Measurements from ENCODE around the gene PRKG1. TPM values are rescaled to one million over a fixed set of nuclear protein-coding genes. Genes with fewer than 3 reads are reported as not detected.

Gene PRKG1
- total and polyA plus RNA-seq, 2 of the 4 experiments (the other 2 are of a cell fraction) = 3.5 to 18.3 TPM

- Histone ChIP-seq H4K8ac (ENCODE audit: low read depth in 2 of 2, low read length in 2 of 2) (no peak overlapping the region), H2AK9ac (replicated peaks; ENCODE audit: low read depth, low read length, poor library complexity) (no peak overlapping the region), H3K9me3 (ENCODE audit: control insufficient read depth, insufficient read depth, low read length) (no peaks in the 10 kb centered on the region), H2BK20ac (ENCODE audit: low read depth, low read length) (no peak overlapping the region), H2BK120ac (ENCODE audit: low read depth, low read length) (no peak overlapping the region), H3K56ac (ENCODE audit: extremely low read depth, insufficient read depth, low read length) (no peak overlapping the region), H3K4me2 (ENCODE audit: low read depth, low read length) (no peak overlapping the region), H3K4me3 (ENCODE audit: insufficient read depth, low read depth, low read length) (no peak overlapping the region), H3K4ac (ENCODE audit: low read depth, low read length) (no peak overlapping the region), H4K91ac (ENCODE audit: insufficient read depth, low read depth, low read length) (no peak overlapping the region), H3K14ac (replicated peaks; ENCODE audit: low read depth, low read length) (no peak overlapping the region), H2AFZ (replicated peaks; ENCODE audit: low read length, poor library complexity) (no peak overlapping the region), H3K9me1 (ENCODE audit: insufficient read depth, low read length) (0 out of 2 replicates have a peak, but pooled peaks cover 2% of the 10 kb centered on the region), H3K23ac (ENCODE audit: low read depth, low read length) (no peak overlapping the region), H3K18ac (ENCODE audit: low read depth, low read length) (no peak overlapping the region), H4K20me1 (ENCODE audit: insufficient read depth, low read length) (no peaks in the 10 kb centered on the region), H3K79me1 (ENCODE audit: low read depth in 1 of 2, low read length in 2 of 2) (peaks cover 3 to 8% of the 10 kb centered on the region in 2 experiments; a peak in 3 of 4 replicates), H3K27me3 (ENCODE audit: control insufficient read depth, insufficient read depth, low read length) (no peaks in the 10 kb centered on the region), H2AK5ac (ENCODE audit: low read depth, low read length) (no peak overlapping the region), H3K36me3 (ENCODE audit: control insufficient read depth, insufficient read depth, low read length) (no peaks in the 10 kb centered on the region), H3K9ac (ENCODE audit: low read depth, low read length) (no peak overlapping the region), H3K27ac (ENCODE audit: insufficient read depth, low read length) (no peak overlapping the region), H2BK15ac (ENCODE audit: low read depth, low read length) (no peak overlapping the region), H4K5ac (ENCODE audit: low read depth, low read length) (no peak overlapping the region), H2BK5ac (ENCODE audit: low read depth, low read length, poor library complexity, severe bottlenecking) (no peak overlapping the region), H3K4me1 (ENCODE audit: control insufficient read depth, insufficient read depth, low read length) (peaks cover 3% of the 10 kb centered on the region; the same call in 1 of the 2 replicates)
- dilution Hi-C loops (cut with HindIII; ENCODE audit: low sequenced_read_pairs, unreplicated experiment) = no loop called here
- WGBS, 2 experiments (ENCODE audit: extremely low coverage in 2 of 2, insufficient read length in 1 of 2) = no CpG with 5 or more reads among the region's 2 CpGs
- intact Hi-C loops (cut with micrococcal nuclease) = no loop called here
- POLR2A ChIA-PET (ENCODE audit: unreplicated experiment) = interaction anchor here (0.6 kb wide), 1 partner anchor 40 kb away, joined by 5 read pairs; no protein-coding TSS in a partner anchor
- no peak for TF ChIP-seq POLR2A (IDR thresholded peaks at IDR 0.05; ENCODE audit: low read depth, low read length)
- no peak for TF ChIP-seq RCOR1 (IDR thresholded peaks at IDR 0.05; ENCODE audit: insufficient replicate concordance, low read length)
- no peak for TF ChIP-seq CEBPB (IDR thresholded peaks at IDR 0.05; ENCODE audit: low read depth, low read length)
- TF ChIP-seq SMC3 (IDR thresholded peaks at IDR 0.05; ENCODE audit: low read depth, low read length) = no peak
- TF ChIP-seq MAFK (IDR thresholded peaks at IDR 0.05; ENCODE audit: low read depth, low read length) = no peak
- TF ChIP-seq, protein P1, sequence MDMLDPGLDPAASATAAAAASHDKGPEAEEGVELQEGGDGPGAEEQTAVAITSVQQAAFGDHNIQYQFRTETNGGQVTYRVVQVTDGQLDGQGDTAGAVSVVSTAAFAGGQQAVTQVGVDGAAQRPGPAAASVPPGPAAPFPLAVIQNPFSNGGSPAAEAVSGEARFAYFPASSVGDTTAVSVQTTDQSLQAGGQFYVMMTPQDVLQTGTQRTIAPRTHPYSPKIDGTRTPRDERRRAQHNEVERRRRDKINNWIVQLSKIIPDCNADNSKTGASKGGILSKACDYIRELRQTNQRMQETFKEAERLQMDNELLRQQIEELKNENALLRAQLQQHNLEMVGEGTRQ (IDR thresholded peaks at IDR 0.05; ENCODE audit: low read depth, low read length) = no peak
- no peak for TF ChIP-seq RFX5 (IDR thresholded peaks at IDR 0.05; ENCODE audit: low read depth, low read length)
- no peak for TF ChIP-seq FOS (IDR thresholded peaks at IDR 0.05; ENCODE audit: low read depth, low read length)
- TF ChIP-seq RAD21 (IDR thresholded peaks at IDR 0.05; ENCODE audit: low read length) = no peak
- TF ChIP-seq CTCF (conservative IDR thresholded peaks at IDR 0.05; ENCODE audit: low read depth, low read length) = no peak
- no peak for TF ChIP-seq ELK1 (IDR thresholded peaks at IDR 0.05; ENCODE audit: borderline replicate concordance, low read depth, low read length)
- TF ChIP-seq BHLHE40 (IDR thresholded peaks at IDR 0.05; ENCODE audit: low read depth, low read length) = no peak
- TF ChIP-seq MXI1 (IDR thresholded peaks at IDR 0.05; ENCODE audit: borderline replicate concordance, low read depth, low read length) = no peak
- no peak for TF ChIP-seq NFE2L2 (IDR thresholded peaks at IDR 0.05; ENCODE audit: low read depth, low read length)
- TF ChIP-seq CHD1 (IDR thresholded peaks at IDR 0.05; ENCODE audit: low read depth, low read length) = no peak
- TF ChIP-seq MAZ (IDR thresholded peaks at IDR 0.05; ENCODE audit: borderline replicate concordance, low read depth, low read length) = no peak
- CTCF ChIA-PET = no interaction called here
- DNase-seq = no peak
- no peak for ATAC-seq (ENCODE audit: low read depth)
- in situ Hi-C loops (cut with MboI; ENCODE audit: low sequenced_read_pairs) = no loop called here
- BruUV-seq (replicated peaks) = no TSS peak
Measured at GRCh38 chr10:51498424-51498823, 424.1 kb downstream of the PRKG1 start.
